ENCODE results near the gene PEX19.

PEX19 gene

DNA sequence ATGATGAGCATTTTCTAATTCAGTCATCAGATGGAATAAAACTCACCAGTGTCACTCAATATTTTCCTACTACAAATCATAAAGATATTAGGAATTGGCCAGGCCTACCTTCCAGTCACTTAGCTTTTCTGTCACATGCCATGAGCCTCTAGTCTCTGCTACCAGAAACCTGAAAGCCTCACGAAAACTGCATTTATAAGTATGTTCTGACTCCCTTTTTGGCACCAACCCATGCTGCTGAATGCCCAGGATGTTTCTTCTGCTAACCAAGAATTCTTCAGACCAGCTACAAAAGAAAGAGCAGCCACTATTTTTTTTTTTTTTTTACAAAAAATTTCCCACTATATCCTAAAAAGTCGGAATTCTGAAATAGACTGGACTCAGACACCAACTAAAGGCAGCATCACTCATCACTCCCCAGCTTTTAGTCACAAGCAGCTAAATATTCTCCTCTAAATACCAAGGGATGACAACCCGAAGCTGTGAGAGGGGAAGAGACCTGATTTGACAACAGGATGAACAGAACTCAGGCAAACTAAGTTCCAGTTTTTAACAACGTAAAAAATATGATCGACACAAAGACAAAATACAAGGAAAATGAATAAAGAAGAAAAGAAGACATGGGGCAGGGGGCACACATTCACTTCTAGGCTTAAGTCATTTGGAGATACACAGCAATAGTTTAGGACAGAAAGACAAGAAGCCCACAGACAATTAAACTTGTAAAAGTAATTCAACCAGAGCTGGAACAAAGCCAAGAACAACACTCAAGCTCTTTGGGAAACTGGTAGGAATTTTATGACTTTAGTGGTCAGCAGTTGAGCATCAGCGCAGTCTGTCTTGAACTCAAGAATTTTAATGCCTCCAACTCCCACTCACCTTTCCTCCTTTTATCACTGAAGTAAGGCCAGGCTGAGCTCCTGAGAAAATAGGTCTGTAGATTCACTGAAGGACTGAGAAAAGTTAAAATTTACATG is 24.2 kb downstream of the PEX19 start (continued):
- TF ChIP-seq, protein P1, sequence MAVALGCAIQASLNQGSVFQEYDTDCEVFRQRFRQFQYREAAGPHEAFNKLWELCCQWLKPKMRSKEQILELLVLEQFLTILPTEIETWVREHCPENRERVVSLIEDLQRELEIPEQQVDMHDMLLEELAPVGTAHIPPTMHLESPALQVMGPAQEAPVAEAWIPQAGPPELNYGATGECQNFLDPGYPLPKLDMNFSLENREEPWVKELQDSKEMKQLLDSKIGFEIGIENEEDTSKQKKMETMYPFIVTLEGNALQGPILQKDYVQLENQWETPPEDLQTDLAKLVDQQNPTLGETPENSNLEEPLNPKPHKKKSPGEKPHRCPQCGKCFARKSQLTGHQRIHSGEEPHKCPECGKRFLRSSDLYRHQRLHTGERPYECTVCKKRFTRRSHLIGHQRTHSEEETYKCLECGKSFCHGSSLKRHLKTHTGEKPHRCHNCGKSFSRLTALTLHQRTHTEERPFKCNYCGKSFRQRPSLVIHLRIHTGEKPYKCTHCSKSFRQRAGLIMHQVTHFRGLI (tag by site-specific recombination; IDR thresholded peaks at IDR 0.05), result peak; percentile 57; the same call in 1 of the 2 replicates
- TF ChIP-seq, protein P2, sequence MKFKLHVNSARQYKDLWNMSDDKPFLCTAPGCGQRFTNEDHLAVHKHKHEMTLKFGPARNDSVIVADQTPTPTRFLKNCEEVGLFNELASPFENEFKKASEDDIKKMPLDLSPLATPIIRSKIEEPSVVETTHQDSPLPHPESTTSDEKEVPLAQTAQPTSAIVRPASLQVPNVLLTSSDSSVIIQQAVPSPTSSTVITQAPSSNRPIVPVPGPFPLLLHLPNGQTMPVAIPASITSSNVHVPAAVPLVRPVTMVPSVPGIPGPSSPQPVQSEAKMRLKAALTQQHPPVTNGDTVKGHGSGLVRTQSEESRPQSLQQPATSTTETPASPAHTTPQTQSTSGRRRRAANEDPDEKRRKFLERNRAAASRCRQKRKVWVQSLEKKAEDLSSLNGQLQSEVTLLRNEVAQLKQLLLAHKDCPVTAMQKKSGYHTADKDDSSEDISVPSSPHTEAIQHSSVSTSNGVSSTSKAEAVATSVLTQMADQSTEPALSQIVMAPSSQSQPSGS (tag by site-specific recombination; IDR thresholded peaks at IDR 0.05; ENCODE audit: low read depth), result no peak
- TF ChIP-seq, protein P3, sequence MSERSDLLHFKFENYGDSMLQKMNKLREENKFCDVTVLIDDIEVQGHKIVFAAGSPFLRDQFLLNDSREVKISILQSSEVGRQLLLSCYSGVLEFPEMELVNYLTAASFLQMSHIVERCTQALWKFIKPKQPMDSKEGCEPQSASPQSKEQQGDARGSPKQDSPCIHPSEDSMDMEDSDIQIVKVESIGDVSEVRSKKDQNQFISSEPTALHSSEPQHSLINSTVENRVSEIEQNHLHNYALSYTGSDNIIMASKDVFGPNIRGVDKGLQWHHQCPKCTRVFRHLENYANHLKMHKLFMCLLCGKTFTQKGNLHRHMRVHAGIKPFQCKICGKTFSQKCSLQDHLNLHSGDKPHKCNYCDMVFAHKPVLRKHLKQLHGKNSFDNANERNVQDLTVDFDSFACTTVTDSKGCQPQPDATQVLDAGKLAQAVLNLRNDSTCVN (tag by site-specific recombination; optimal IDR thresholded peaks at IDR 0.05), result no peak
- TF ChIP-seq KLF10 (tag by site-specific recombination; IDR thresholded peaks at IDR 0.05) (peak; percentile 82), SALL2 (tag by site-specific recombination; IDR thresholded peaks at IDR 0.05; ENCODE audit: borderline replicate concordance) (no peak)

DNA sequence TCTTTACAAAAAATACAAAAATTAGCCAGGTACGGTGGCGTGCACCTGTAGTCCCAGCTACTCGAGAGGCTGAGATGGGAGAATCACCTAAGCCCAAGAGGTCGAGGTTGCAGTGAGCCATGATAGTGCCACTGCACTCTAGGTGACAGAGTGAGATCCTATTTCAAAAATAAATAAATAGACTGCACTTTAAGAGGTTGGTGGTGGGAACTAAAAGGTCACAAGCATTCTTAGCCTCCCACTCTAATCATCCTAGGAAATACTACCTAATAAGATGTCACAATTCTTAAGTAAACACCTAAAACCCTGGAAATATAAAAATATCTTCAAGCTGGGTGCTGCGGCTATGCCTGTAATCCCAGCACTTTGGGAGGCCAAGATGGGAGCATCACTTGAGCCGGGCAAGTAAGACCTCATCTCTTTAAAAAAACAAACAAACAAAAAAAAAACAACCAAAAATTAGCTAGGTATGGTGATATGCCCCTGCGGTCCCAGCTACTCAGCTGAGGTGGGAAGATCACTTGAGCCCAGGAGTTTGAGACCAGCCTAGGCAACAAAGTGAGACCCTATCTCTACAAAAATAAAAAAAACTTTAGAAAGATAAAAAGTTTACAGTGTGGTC is 26.6 kb downstream of the PEX19 start:
- peaks cover 9% of the 10 kb centered on the region in 2 experiments; a peak in 2 of 3 replicates for H3K36me3 ChIP-seq (ENCODE audit: control insufficient read depth in 2 of 2, insufficient read depth in 1 of 2, low read length in 2 of 2)
- ChIA-PET POLR2A (interaction anchor here (0.8 kb wide), 1 partner anchor 34 kb away, joined by 3 read pairs; no protein-coding TSS in a partner anchor), CTCF (interaction anchor here (0.6 to 5.4 kb wide), 4 partner anchors 23 to 83 kb away, joined by 3 to 35 read pairs (median 5); no protein-coding TSS in a partner anchor)
- H3K9me3 ChIP-seq (ENCODE audit: control insufficient read depth, insufficient read depth, low read depth, low read length), result no peaks in the 10 kb centered on the region
- H3K27ac ChIP-seq (ENCODE audit: extremely low read depth, low read depth, low read length), result no peak overlapping the region
- H3K4me1 ChIP-seq (ENCODE audit: control insufficient read depth, insufficient read depth, low read length), result peaks cover 32% of the 10 kb centered on the region
- H3K4me3 ChIP-seq (ENCODE audit: low read depth, low read length), result no peak overlapping the region
- TF ChIP-seq SP7 (tag by site-specific recombination; IDR thresholded peaks at IDR 0.05), result peak; percentile 52; the same call in 1 of the 2 replicates
- peak; percentile 58; the same call in 1 of the 2 replicates for TF ChIP-seq ZFHX2 (tag by site-specific recombination; conservative IDR thresholded peaks at IDR 0.05)
- TF ChIP-seq, protein P4, sequence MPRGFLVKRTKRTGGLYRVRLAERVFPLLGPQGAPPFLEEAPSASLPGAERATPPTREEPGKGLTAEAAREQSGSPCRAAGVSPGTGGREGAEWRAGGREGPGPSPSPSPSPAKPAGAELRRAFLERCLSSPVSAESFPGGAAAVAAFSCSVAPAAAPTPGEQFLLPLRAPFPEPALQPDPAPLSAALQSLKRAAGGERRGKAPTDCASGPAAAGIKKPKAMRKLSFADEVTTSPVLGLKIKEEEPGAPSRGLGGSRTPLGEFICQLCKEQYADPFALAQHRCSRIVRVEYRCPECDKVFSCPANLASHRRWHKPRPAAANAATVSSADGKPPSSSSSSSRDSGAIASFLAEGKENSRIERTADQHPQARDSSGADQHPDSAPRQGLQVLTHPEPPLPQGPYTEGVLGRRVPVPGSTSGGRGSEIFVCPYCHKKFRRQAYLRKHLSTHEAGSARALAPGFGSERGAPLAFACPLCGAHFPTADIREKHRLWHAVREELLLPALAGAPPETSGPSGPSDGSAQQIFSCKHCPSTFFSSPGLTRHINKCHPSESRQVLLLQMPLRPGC (tag by site-specific recombination; IDR thresholded peaks at IDR 0.05), result peak; percentile 19; the same call in 1 of the 2 replicates
- TF ChIP-seq, protein P5, sequence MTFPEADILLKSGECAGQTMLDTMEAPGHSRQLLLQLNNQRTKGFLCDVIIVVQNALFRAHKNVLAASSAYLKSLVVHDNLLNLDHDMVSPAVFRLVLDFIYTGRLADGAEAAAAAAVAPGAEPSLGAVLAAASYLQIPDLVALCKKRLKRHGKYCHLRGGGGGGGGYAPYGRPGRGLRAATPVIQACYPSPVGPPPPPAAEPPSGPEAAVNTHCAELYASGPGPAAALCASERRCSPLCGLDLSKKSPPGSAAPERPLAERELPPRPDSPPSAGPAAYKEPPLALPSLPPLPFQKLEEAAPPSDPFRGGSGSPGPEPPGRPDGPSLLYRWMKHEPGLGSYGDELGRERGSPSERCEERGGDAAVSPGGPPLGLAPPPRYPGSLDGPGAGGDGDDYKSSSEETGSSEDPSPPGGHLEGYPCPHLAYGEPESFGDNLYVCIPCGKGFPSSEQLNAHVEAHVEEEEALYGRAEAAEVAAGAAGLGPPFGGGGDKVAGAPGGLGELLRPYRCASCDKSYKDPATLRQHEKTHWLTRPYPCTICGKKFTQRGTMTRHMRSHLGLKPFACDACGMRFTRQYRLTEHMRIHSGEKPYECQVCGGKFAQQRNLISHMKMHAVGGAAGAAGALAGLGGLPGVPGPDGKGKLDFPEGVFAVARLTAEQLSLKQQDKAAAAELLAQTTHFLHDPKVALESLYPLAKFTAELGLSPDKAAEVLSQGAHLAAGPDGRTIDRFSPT (tag by site-specific recombination; IDR thresholded peaks at IDR 0.05), result 0 out of 2 replicates have a peak, but pooled peaks have one; percentile 11
- peak; percentile 20; the same call in 1 of the 2 replicates for TF ChIP-seq GLIS2 (tag by site-specific recombination; IDR thresholded peaks at IDR 0.05)
- TF ChIP-seq, protein P6, sequence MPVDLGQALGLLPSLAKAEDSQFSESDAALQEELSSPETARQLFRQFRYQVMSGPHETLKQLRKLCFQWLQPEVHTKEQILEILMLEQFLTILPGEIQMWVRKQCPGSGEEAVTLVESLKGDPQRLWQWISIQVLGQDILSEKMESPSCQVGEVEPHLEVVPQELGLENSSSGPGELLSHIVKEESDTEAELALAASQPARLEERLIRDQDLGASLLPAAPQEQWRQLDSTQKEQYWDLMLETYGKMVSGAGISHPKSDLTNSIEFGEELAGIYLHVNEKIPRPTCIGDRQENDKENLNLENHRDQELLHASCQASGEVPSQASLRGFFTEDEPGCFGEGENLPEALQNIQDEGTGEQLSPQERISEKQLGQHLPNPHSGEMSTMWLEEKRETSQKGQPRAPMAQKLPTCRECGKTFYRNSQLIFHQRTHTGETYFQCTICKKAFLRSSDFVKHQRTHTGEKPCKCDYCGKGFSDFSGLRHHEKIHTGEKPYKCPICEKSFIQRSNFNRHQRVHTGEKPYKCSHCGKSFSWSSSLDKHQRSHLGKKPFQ (tag by site-specific recombination; IDR thresholded peaks at IDR 0.05), result peak; percentile 73
- TF ChIP-seq ZNF626 (tag by site-specific recombination; IDR thresholded peaks at IDR 0.05), result no peak
- TF ChIP-seq ZBTB20 (tag by site-specific recombination; IDR thresholded peaks at IDR 0.05), result no peak
- TF ChIP-seq GLIS1 (tag by site-specific recombination; IDR thresholded peaks at IDR 0.05), result peak; percentile 86
- TF ChIP-seq HOXC10 (CRISPR knock-in tag; IDR thresholded peaks at IDR 0.05), result no peak
- TF ChIP-seq, protein P7, sequence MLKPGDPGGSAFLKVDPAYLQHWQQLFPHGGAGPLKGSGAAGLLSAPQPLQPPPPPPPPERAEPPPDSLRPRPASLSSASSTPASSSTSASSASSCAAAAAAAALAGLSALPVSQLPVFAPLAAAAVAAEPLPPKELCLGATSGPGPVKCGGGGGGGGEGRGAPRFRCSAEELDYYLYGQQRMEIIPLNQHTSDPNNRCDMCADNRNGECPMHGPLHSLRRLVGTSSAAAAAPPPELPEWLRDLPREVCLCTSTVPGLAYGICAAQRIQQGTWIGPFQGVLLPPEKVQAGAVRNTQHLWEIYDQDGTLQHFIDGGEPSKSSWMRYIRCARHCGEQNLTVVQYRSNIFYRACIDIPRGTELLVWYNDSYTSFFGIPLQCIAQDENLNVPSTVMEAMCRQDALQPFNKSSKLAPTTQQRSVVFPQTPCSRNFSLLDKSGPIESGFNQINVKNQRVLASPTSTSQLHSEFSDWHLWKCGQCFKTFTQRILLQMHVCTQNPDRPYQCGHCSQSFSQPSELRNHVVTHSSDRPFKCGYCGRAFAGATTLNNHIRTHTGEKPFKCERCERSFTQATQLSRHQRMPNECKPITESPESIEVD (tag by site-specific recombination; IDR thresholded peaks at IDR 0.05), result peak; percentile 77
- TF ChIP-seq KLF1 (tag by site-specific recombination; IDR thresholded peaks at IDR 0.05), result peak; percentile 33; the same call in 1 of the 2 replicates
- TF ChIP-seq EGR2 (tag by site-specific recombination; IDR thresholded peaks at IDR 0.05; ENCODE audit: low read depth), result peak; percentile 42; the same call in 1 of the 2 replicates
- TF ChIP-seq ZSCAN23 (tag by site-specific recombination; IDR thresholded peaks at IDR 0.05), result 0 out of 2 replicates have a peak, but pooled peaks have one; percentile 14
- 0 out of 2 replicates have a peak, but pooled peaks have one; percentile 26 for TF ChIP-seq ZBTB17 (tag by site-specific recombination; IDR thresholded peaks at IDR 0.05)
